Cerebellar nuclear complex (tissue), 1 donor: ENCODE data around the gene DQX1.

ENCODE experiments used
- DNase-seq, 2 experiments: peaks; one replicate each; lab custom pipeline; 2025; lab: John Stamatoyannopoulos, UW

DQX1 gene

DNA sequence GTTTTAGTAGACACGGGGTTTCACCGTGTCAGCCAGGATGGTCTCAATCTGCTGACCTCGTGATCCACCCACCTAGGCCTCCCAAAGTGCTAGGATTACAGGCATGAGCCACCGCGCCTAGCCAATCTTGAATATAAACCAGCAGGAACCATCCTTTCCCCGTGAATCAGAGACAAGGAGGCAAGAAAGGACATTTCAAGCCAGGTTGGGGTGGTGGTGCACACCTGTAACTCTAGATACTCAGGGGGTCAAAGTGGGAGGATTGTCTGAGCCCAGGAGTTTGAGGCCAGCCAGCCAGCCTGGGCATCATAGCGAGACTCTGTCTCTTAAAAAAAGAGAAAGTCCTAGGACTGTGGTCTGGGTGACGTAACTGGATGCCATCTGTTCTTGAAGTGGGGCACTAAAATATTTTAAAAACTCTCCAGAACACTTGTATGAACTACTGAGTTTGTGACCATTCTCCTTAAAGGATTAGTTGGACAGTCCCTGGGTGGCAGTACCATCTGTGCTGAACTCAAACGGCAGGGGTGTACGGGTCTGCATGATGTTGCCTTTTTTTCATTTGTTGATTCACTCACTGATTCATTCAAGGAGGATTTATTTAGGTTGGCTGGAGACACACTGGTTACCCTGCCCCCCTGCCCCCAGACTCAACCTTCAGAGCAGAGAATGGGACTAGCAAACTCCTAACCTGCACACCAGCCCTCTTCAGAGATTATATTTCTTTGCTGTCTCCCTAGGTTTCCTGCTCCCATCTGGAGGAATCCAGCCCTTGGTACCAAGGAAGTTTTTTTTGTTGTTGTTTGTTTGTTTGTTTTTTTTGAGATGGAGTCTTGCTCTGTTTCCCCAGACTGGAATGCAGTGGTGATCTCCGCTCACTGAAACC is 14.7 kb downstream of the DQX1 start:
- DNase-seq, result no peak

DNA sequence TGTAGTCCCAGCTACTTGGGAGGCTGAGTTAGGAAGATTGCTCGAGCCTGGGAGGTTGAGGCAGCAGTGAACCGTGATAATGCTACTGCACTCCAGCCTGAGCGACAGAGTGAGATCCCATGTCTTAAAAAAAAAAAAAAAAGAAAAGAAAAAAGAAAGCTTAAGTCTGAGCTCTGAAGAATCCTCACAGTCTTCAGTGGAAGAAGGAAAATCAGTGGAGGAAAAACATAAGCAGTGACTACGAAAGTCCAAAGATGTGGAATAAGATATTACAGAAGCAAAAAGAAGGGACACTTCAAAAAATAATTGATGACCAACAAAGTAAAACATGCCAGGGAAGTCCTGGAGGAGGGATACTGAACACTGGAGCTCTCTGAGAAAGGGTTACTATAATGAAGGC is 15.8 kb downstream of the DQX1 start:
- DNase-seq, result no peak

- no peak for DNase-seq
Measured at GRCh38 chr2:74507926-74508520, 18.0 kb downstream of the DQX1 start.

GRCh38 chr2:74507145-74507925 is 18.7 kb downstream of the DQX1 start, which contains the start of gene PCGF1:
TSS of gene PCGF1 (minus strand) at chr2:74507695. CDS start at chr2:74507668, 27 bp downstream.
- DNase-seq, result peak; percentile 82 to 95

GRCh38 chr2:74505448-74506246 is 20.4 kb downstream of the DQX1 start:
- DNase-seq, result no peak

DNA sequence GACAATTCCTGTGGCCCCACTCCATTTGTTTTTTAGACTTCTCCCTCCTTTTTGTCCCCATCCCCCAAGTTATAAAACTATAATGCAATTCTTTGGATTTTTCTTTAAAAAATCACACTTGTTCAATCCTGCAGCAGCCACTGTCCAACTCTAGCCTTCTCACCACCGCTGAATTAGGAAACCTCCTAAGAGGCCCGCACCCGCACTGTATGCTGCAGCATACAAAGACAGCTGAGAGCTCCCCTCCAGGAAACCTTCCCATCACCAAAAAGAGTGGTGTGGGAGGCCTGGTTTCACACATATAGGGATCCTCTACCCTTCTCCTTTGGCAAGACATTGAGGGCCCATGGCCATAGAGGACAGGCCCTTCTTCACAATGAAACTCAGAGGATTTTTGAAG is 21.4 kb downstream of the DQX1 start:
- no peak for DNase-seq

GRCh38 chr2:74503506-74504475 is 22.2 kb downstream of the DQX1 start:
- DNase-seq, result no peak

- no peak for DNase-seq
Measured at GRCh38 chr2:74502720-74503505, 23.1 kb downstream of the DQX1 start.

- DNase-seq, result no peak
Measured at GRCh38 chr2:74502147-74502719, 23.8 kb downstream of the DQX1 start.

- no peak for DNase-seq
Measured at GRCh38 chr2:74501335-74502071, 24.5 kb downstream of the DQX1 start.

GRCh38 chr2:74500578-74500946 is 25.5 kb downstream of the DQX1 start:
- no peak for DNase-seq

DNA sequence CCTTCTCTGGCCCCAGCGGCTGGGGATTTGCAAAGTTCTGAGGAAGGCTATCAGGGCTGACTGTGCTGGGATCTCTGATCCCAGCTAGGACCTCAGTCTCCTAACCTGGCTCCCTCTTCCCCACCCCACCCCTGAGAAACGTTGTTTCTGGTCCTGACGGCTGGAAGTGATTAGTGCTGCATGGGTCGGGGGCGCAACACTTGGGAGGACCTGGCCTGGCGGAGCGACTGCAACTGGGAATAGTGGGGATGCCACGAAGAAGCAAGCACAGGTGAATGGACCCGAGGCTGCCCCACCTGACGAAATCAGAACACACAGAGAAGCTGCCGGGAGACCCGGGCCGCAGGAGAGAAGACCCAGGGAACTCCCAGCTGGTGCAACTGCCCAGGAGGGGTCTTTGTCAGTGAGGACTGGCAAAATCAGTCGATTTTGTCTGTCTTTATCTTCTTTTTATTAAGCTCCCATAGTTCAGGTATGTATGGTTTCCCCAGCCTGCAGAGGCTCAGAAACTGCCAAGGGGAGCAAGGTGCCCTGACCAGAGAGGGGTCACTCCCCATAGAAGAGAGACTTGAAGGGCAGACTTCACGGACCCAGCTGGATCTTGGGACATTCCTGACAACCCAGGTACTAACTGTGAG is 26.0 kb downstream of the DQX1 start:
- DNase-seq, result no peak

DNA sequence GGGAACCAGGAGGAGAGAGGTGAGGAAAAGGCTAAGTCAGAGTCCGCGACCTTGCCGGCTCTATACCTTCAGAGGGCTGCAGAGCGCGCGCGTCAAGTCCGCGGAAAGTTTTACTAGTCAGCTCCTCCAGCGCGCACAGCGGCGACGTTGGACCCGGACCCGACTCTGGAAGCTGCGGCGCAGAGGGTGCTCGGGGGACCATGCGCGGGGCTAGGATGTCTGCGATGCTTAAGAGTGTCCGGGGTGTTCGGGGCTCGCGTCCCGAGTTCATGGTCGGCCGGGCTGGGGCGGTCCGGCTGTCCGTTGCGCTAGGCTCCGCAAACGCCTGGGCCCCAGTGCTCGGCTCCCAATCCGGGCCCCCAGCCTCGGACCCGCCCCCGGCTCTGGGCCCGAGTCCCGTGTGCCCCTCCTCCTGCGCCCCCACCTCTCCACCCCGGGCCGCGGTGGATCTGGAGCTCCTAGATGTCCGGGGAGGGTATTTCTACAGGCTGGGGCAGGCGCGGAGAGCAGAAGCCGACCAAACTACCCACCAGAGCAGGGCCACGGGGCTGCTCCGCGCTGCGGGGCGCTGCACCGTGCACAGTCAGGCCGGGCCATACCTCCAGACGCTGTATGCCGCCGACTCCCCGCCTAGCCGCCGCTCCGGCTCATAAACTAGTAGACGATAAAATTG is 26.6 kb downstream of the DQX1 start, which contains the start of gene LBX2:
Gene LBX2 (minus strand): TSS at position 337 of the 673 bp plus-strand sequence. CDS start 66 bp downstream, at position 271.
- DNase-seq, result no peak

DNA sequence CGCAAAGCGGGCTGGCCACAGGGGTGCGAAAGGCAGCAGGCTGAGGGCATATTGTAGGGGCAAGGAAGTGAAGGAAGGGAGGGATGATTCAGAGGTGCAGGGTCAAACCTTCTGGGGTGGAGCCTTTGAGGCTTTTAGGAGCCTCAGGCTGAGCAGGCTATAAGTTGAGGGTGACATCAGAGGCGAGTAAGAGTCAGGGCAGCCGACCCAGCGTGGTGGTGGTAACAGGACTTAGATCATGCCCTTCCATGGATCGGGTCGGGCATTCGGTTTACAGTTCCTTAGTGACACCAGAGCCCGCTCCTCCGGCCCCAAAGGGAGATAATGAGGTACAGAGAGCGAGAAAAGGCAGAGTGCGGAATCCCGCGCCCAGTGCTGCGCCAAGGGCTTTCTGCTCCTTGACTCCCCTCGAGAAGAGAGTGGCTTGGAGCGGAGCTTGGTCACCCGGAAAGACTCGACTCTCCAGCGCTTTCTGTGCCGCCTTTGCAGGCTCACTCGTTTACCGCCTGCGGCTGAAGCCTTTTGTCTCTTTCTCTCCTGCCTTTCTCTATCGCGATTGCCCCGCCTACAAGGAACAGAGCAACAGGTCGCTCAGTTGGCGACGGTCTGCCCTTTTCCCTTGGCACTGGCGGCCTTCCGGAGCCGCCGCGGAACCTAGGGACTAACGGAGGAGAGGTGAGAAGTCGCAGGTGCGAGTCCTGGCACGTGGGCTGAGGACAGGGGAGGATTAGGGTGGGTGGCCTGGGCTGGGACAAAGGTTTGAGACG is 27.3 kb downstream of the DQX1 start:
- DNase-seq, result no peak

GRCh38 chr2:74497777-74498499 is 28.1 kb downstream of the DQX1 start:
- DNase-seq, result no peak
